ENCODE measurements around the gene PFKFB3.

- TF ChIP-seq CTCF (IDR thresholded peaks at IDR 0.05) (no peak), POLR2A (IDR thresholded peaks at IDR 0.05) (no peak)
These were observed 8.4 kb upstream of the PFKFB3 start for GRCh38 chr10:6194311-6194710.

All from adrenal gland (tissue), 5 donors.